H1 (cell line): Measurements from ENCODE around the gene STIM2. TPM values are rescaled to one million over a fixed set of nuclear protein-coding genes. Genes with fewer than 3 reads are reported as not detected.
A peak's percentile ranks its signal among the peaks of the same experiment; 100 is the strongest.

Experiments
- CTCF ChIA-PET: fragments of 300-600 bp; sonication (Branson Sonifier 250); formaldehyde crosslinking; loops from one replicate; lab custom pipeline; 2021; ENCODE audit not compliant: partially characterized antibody; lab: Charles Lee
- POLR2A ChIA-PET: fragments of 300-600 bp; sonication (Branson Sonifier 250); formaldehyde crosslinking; loops from one replicate; lab custom pipeline; 2021; ENCODE audit warnings: inconsistent platforms; ENCODE audit not compliant: partially characterized antibody; lab: Charles Lee
- DNase-seq, 2 experiments: peaks; one replicate each; pipeline versions ENCODE4 v3.0.0 to v3.0.0-alpha.2; 2010 to 2022; ENCODE audit warnings: low spot score in 2 of 2, low read depth in 1 of 2, mixed read lengths in 1 of 2
- FAIRE-seq: peaks from 2 replicates; lab custom pipeline; 2011; peaks lifted over from hg19 to GRCh38; lab: Jason Lieb, UNC
- H2AFZ ChIP-seq: 2 replicates; pipeline ENCODE4 v1.8.1; 2012; ENCODE audit warnings: low read length, inconsistent platforms
- H2AK5ac ChIP-seq: 2 replicates; pipeline ENCODE4 v1.6.1; 2013; ENCODE audit warnings: low read depth, low read length
- H2BK120ac ChIP-seq: replicated peaks from 2 replicates; pipeline ENCODE3; 2013; ENCODE audit warnings: low read depth, low read length, inconsistent platforms
- H2BK12ac ChIP-seq: 2 replicates; pipeline ENCODE4 v1.6.1; 2013; ENCODE audit warnings: low read depth, low read length
- H2BK15ac ChIP-seq: 2 replicates; pipeline ENCODE4 v1.6.1; 2013; ENCODE audit warnings: low read length
- H2BK20ac ChIP-seq: 2 replicates; pipeline ENCODE4 v1.6.1; 2013; ENCODE audit warnings: low read length
- H2BK5ac ChIP-seq: 2 replicates; pipeline ENCODE4 v1.6.1; 2013; ENCODE audit warnings: low read depth, low read length
- H3K14ac ChIP-seq: 2 replicates; pipeline ENCODE4 v1.6.1; 2013; ENCODE audit warnings: inconsistent platforms; ENCODE audit not compliant: insufficient read length
- H3K18ac ChIP-seq: 2 replicates; pipeline ENCODE4 v1.6.1; 2013; ENCODE audit warnings: low read length; ENCODE audit errors: extremely low read depth
- H3K23ac ChIP-seq: 2 replicates; pipeline ENCODE4 v1.6.1; 2013; ENCODE audit warnings: inconsistent platforms; ENCODE audit not compliant: insufficient read length
- H3K23me2 ChIP-seq: 2 replicates; pipeline ENCODE4 v1.6.1; 2013; ENCODE audit warnings: low read depth, low read length
- H3K27ac ChIP-seq: 2 replicates; pipeline ENCODE4 v1.6.1; 2011; ENCODE audit warnings: low read depth, low read length, inconsistent platforms
- H3K27me3 ChIP-seq, 4 experiments: replicated peaks in 1 of 4; 1 replicate in 1 of 4; 2 replicates in 3 of 4; pipeline versions ENCODE4 v1.6.1 to v1.8.1; 2011 to 2013; ENCODE audit warnings: low read length in 3 of 4, mild to moderate bottlenecking in 3 of 4, inconsistent platforms in 2 of 4, mixed read lengths in 2 of 4, moderate library complexity in 1 of 4; ENCODE audit not compliant: control insufficient read depth in 3 of 4, insufficient read depth in 3 of 4; ENCODE audit errors: extremely low read depth in 1 of 4
- H3K36me3 ChIP-seq, 4 experiments: 2 replicates each; pipeline versions ENCODE4 v1.6.1 to v1.8.1; 2011 to 2013; ENCODE audit warnings: mild to moderate bottlenecking in 4 of 4, low read length in 3 of 4, moderate library complexity in 2 of 4, control low read depth in 1 of 4, inconsistent platforms in 1 of 4; ENCODE audit not compliant: insufficient read depth in 4 of 4, control insufficient read depth in 2 of 4
- H3K4ac ChIP-seq: replicated peaks from 2 replicates; pipeline ENCODE3; 2013; ENCODE audit warnings: low read length, low read depth, mixed read lengths, inconsistent platforms; ENCODE audit not compliant: insufficient read length
- H3K4me1 ChIP-seq, 4 experiments: replicated peaks in 1 of 4; 1 replicate in 1 of 4; 2 replicates in 3 of 4; pipeline versions ENCODE4 v1.6.1 to v1.8.1; 2011 to 2013; ENCODE audit warnings: low read length in 3 of 4, inconsistent platforms in 2 of 4, mixed read lengths in 1 of 4; ENCODE audit not compliant: insufficient read depth in 4 of 4, control insufficient read depth in 3 of 4
- H3K4me2 ChIP-seq, 2 experiments: 2 replicates each; pipeline versions ENCODE4 v1.6.1 to v1.8.1; 2011 to 2013; ENCODE audit warnings: low read depth in 2 of 2, low read length in 2 of 2, control low read depth in 1 of 2, inconsistent platforms in 1 of 2, mild to moderate bottlenecking in 1 of 2; ENCODE audit not compliant: insufficient read depth in 1 of 2
- H3K4me3 ChIP-seq, 4 experiments: fragments of 200-600, 300-600 bp in 1 of 4; sonication (generic), shearing (Covaris generic), sonication (Bioruptor Twin) in 1 of 4; 2 replicates each; pipeline versions ENCODE4 v1.5.1 to v1.8.1; 2011 to 2016; ENCODE audit warnings: low read length in 4 of 4, low read depth in 3 of 4, control low read depth in 2 of 4, inconsistent platforms in 2 of 4, mild to moderate bottlenecking in 2 of 4, mixed read lengths in 1 of 4, moderate library complexity in 1 of 4; ENCODE audit not compliant: insufficient read depth in 2 of 4; ENCODE audit errors: extremely low read depth in 1 of 4
- H3K56ac ChIP-seq: replicated peaks from 2 replicates; pipeline ENCODE3; 2013; ENCODE audit warnings: low read depth, mild to moderate bottlenecking, mixed read lengths, low read length, inconsistent platforms; ENCODE audit not compliant: insufficient read length
- H3K79me1 ChIP-seq: 2 replicates; pipeline ENCODE4 v1.6.1; 2013; ENCODE audit warnings: low read depth, low read length, control low read depth
- H3K79me2 ChIP-seq, 2 experiments: 2 replicates each; pipeline versions ENCODE4 v1.6.1 to v1.8.1; 2012 to 2013; ENCODE audit warnings: low read length in 2 of 2, mild to moderate bottlenecking in 2 of 2, inconsistent platforms in 1 of 2; ENCODE audit not compliant: insufficient read depth in 2 of 2, control insufficient read depth in 1 of 2
- H3K9ac ChIP-seq, 4 experiments: replicated peaks in 1 of 4; 1 replicate in 1 of 4; 2 replicates in 3 of 4; pipeline versions ENCODE4 v1.6.1 to v1.8.1; 2011 to 2013; ENCODE audit warnings: low read depth in 3 of 4, low read length in 3 of 4, control low read depth in 2 of 4, mild to moderate bottlenecking in 2 of 4, moderate library complexity in 2 of 4, inconsistent platforms in 1 of 4; ENCODE audit errors: extremely low read depth in 1 of 4
- H3K9me3 ChIP-seq, 2 experiments: 2 replicates each; pipeline versions ENCODE4 v1.6.1 to v1.8.1; 2012 to 2013; ENCODE audit warnings: mild to moderate bottlenecking in 2 of 2, moderate library complexity in 2 of 2, control low read depth in 1 of 2, inconsistent platforms in 1 of 2, low read depth in 1 of 2, low read length in 1 of 2, mixed read lengths in 1 of 2; ENCODE audit not compliant: insufficient read depth in 2 of 2
- H4K20me1 ChIP-seq, 2 experiments: replicated peaks in 1 of 2; 2 replicates each; pipeline versions ENCODE3 to v1.8.1; 2011 to 2013; ENCODE audit warnings: inconsistent platforms in 2 of 2, low read length in 2 of 2, mild to moderate bottlenecking in 1 of 2; ENCODE audit not compliant: insufficient read depth in 2 of 2, control insufficient read depth in 1 of 2
- H4K5ac ChIP-seq: 2 replicates; pipeline ENCODE4 v1.6.1; 2013; ENCODE audit warnings: low read length, low read depth, mixed read lengths, inconsistent platforms; ENCODE audit not compliant: insufficient read length
- H4K8ac ChIP-seq: 2 replicates; pipeline ENCODE4 v1.8.0; 2013; ENCODE audit warnings: mild to moderate bottlenecking, moderate library complexity, low read length, inconsistent platforms; ENCODE audit not compliant: insufficient read depth; ENCODE audit errors: extremely low read depth
- H4K91ac ChIP-seq: replicated peaks from 2 replicates; pipeline ENCODE3; 2013; ENCODE audit warnings: low read length, mixed read lengths, inconsistent platforms; ENCODE audit not compliant: insufficient read length
- ATF2 ChIP-seq: IDR thresholded peaks from 2 replicates; pipeline ENCODE4 v1.6.1; 2012; ENCODE audit warnings: low read length, inconsistent platforms
- BCL11A ChIP-seq, 2 experiments: IDR thresholded peaks; one replicate each; pipeline ENCODE4 v1.6.1; 2011; ENCODE audit warnings: low read depth in 2 of 2, low read length in 2 of 2, mild to moderate bottlenecking in 2 of 2
- BRCA1 ChIP-seq: IDR thresholded peaks from 2 replicates; pipeline ENCODE4 v1.6.1; 2012; ENCODE audit warnings: low read depth, low read length, improper control_type of control experiment
- E2F6 ChIP-seq: IDR thresholded peaks from 2 replicates; pipeline ENCODE4 v1.6.1; 2012; ENCODE audit warnings: inconsistent platforms
- EGR1 ChIP-seq: IDR thresholded peaks from 2 replicates; pipeline ENCODE4 v1.6.1; 2011; ENCODE audit warnings: low read depth, low read length, borderline replicate concordance
- FOSL1 ChIP-seq: IDR thresholded peaks from 2 replicates; pipeline ENCODE4 v1.6.1; 2011; ENCODE audit warnings: mild to moderate bottlenecking, low read depth, low read length, moderate library complexity; ENCODE audit not compliant: insufficient read depth
- JUND ChIP-seq: IDR thresholded peaks from 2 replicates; pipeline ENCODE4 v1.6.1; 2011; ENCODE audit warnings: mild to moderate bottlenecking, improper control_type of control experiment, low read length
- KDM5A ChIP-seq: fragments of 200-600 bp; IDR thresholded peaks from 2 replicates; pipeline ENCODE4 v1.7.1; 2012; ENCODE audit warnings: mild to moderate bottlenecking, low read length, inconsistent platforms, mixed read lengths
- POU5F1 ChIP-seq: IDR thresholded peaks from 2 replicates; pipeline ENCODE4 v1.6.1; 2011; ENCODE audit warnings: low read depth, mild to moderate bottlenecking, low read length, moderate library complexity
- SIN3A ChIP-seq, 2 experiments: IDR thresholded peaks in 1 of 2; conservative IDR thresholded peaks in 1 of 2; 2 replicates each; pipeline ENCODE4 v1.6.1; 2011 to 2012; ENCODE audit warnings: low read length in 2 of 2, improper control_type of control experiment in 1 of 2, low read depth in 1 of 2, mild to moderate bottlenecking in 1 of 2
- SP4 ChIP-seq: IDR thresholded peaks from 2 replicates; pipeline ENCODE4 v1.6.1; 2012; ENCODE audit warnings: low read length, inconsistent platforms
- TBP ChIP-seq: IDR thresholded peaks from 2 replicates; pipeline ENCODE4 v1.6.1; 2011; ENCODE audit warnings: low read depth, low read length, improper control_type of control experiment
- ZNF274 ChIP-seq: IDR thresholded peaks from 2 replicates; pipeline ENCODE4 v1.7.0; 2012; ENCODE audit warnings: low read length, borderline replicate concordance; ENCODE audit errors: extremely low read depth
- WGBS, 2 experiments: shearing (Covaris generic) in 1 of 2; methylation state at CpG; one replicate each; pipeline versions ENCODE4 v1.1.6 to v1.1.7; 2013 to 2015; ENCODE audit warnings: low lambda C conversion rate in 2 of 2, mixed read lengths in 2 of 2, inconsistent platforms in 1 of 2, low coverage in 1 of 2, missing lambda C conversion rate in 1 of 2; ENCODE audit not compliant: insufficient replicate concordance in 2 of 2, insufficient coverage in 1 of 2, insufficient read length in 1 of 2; ENCODE audit errors: extremely low coverage in 1 of 2, missing lambda C conversion rate in 1 of 2; 5-methylcytosine and 5-hydroxymethylcytosine counted together
- polyA plus RNA-seq, 7 experiments: library from polyadenylated mRNA; depleted of rRNA in 3 of 7; stranded (reverse) in 5 of 7; unstranded in 2 of 7; fragments of >200 nt in 5 of 7; fragments of 200-250 nt in 2 of 7; gene quantifications; 1 replicate in 5 of 7; 2 replicates in 1 of 7; 4 replicates in 1 of 7; pipeline versions ENCODE4 v1.2.1 to v1.2.3, GENCODE V29; 2011 to 2013; ENCODE audit warnings: missing spikeins in 2 of 7, mixed read lengths in 2 of 7
- total RNA-seq: library from RNA; stranded (reverse); fragmentation: NEBNext Ultra II Directional; extraction: Animal tissue kit (Norgen Biotek cat#: 25700); gene quantifications from 2 replicates; pipeline ENCODE4 v1.2.1, GENCODE V29; 2021

The STIM2 gene
- total and polyA plus RNA-seq, 2 of the 8 experiments (the other 6 are each of a cell fraction or from before 2014, with no cell fraction given): 22.9 to 23.0 TPM

GRCh38 chr4:26815706-26816105 lies 44.9 kb upstream of the STIM2 start:
- Histone ChIP-seq H2BK5ac (no peak overlapping the region), H3K56ac (no peak overlapping the region), H3K23ac (no peak overlapping the region), H3K4me1 (peaks cover 1 to 7% (median 6%) of the 10 kb centered on the region in 4 experiments; a peak in 6 of 7 replicates), H3K79me2 (no peaks in the 10 kb centered on the region), H2BK20ac (no peak overlapping the region), H3K18ac (no peak overlapping the region), H3K4me2 (no peak overlapping the region), H3K4me3 (no peak overlapping the region), H4K8ac (no peak overlapping the region), H4K20me1 (no peaks in the 10 kb centered on the region), H3K9ac (no peak overlapping the region), H2BK12ac (no peak overlapping the region), H3K79me1 (no peaks in the 10 kb centered on the region), H2AK5ac (no peak overlapping the region), H4K5ac (no peak overlapping the region), H3K23me2 (no peaks in the 10 kb centered on the region), H2BK120ac (no peak overlapping the region), H2AFZ (no peak overlapping the region), H3K9me3 (no peaks in the 10 kb centered on the region; a peak in 1 of 4 replicates), H3K4ac (no peak overlapping the region), H4K91ac (no peak overlapping the region), H2BK15ac (0 out of 2 replicates have a peak overlapping the region, but pooled peaks have one; percentile 61), H3K14ac (no peak overlapping the region), H3K27me3 (no peaks in the 10 kb centered on the region), H3K27ac (no peak overlapping the region), H3K36me3 (no peaks in the 10 kb centered on the region)
- 78% methylated on average over 5 of the region's 5 CpGs; no CpG with 5 or more reads in 1 of the 2 experiments for whole genome bisulfite sequencing, 2 experiments
- POLR2A ChIA-PET: no interaction called here
- CTCF ChIA-PET: no interaction called here
- FAIRE-seq (no peak), DNase-seq (no peak)
- TF ChIP-seq EGR1 (no peak), POU5F1 (no peak), ATF2 (no peak), BCL11A (IDR thresholded peaks at IDR 0.05; ENCODE audit: low read depth in 2 of 2, low read length in 2 of 2) (no peak), JUND (no peak), E2F6 (no peak), BRCA1 (no peak), FOSL1 (no peak), ZNF274 (no peak), SP4 (no peak), SIN3A (conservative IDR thresholded peaks at IDR 0.05 in 1 of 2, IDR thresholded peaks at IDR 0.05 in 1 of 2; ENCODE audit: low read depth in 1 of 2, low read length in 2 of 2) (no peak), KDM5A (no peak), TBP (no peak)
